Astrocyte (in vitro differentiated cells and primary cell): Measurements from ENCODE around the gene EPO. TPM values are rescaled to one million over a fixed set of nuclear protein-coding genes. Genes with fewer than 3 reads are reported as not detected.

ENCODE experiments used
- DNase-seq: peaks from one replicate; pipeline ENCODE4 v3.0.0-alpha.2; 2010; ENCODE audit warnings: low read depth
- FAIRE-seq: peaks from 2 replicates; lab custom pipeline; 2011; peaks lifted over from hg19 to GRCh38; lab: Jason Lieb, UNC
- H2AFZ ChIP-seq: 2 replicates; pipeline ENCODE4 v1.6.0; 2012; ENCODE audit warnings: low read depth, low read length, inconsistent platforms
- H3K27ac ChIP-seq: 2 replicates; pipeline ENCODE4 v1.5.1; 2011; ENCODE audit warnings: low read depth, low read length, inconsistent platforms
- H3K27me3 ChIP-seq: 2 replicates; pipeline ENCODE4 v1.6.0; 2011; ENCODE audit warnings: low read length, inconsistent platforms; ENCODE audit not compliant: insufficient read depth
- H3K36me3 ChIP-seq: 2 replicates; pipeline ENCODE4 v1.5.1; 2011; ENCODE audit warnings: low read length, inconsistent platforms; ENCODE audit not compliant: insufficient read depth
- H3K4me1 ChIP-seq: 2 replicates; pipeline ENCODE4 v1.5.1; 2011; ENCODE audit warnings: low read length, inconsistent platforms; ENCODE audit not compliant: insufficient read depth
- H3K4me2 ChIP-seq: 2 replicates; pipeline ENCODE4 v1.6.0; 2012; ENCODE audit warnings: low read length, inconsistent platforms
- H3K4me3 ChIP-seq: 2 replicates; pipeline ENCODE4 v1.5.1; 2011; ENCODE audit warnings: low read depth, mild to moderate bottlenecking, low read length, inconsistent platforms; ENCODE audit not compliant: insufficient read depth
- H3K79me2 ChIP-seq: 2 replicates; pipeline ENCODE4 v1.6.0; 2012; ENCODE audit warnings: mild to moderate bottlenecking, low read length, inconsistent platforms; ENCODE audit not compliant: insufficient read depth
- H3K9ac ChIP-seq: 2 replicates; pipeline ENCODE4 v1.6.0; 2012; ENCODE audit warnings: mild to moderate bottlenecking, low read length, inconsistent platforms
- H3K9me3 ChIP-seq: 2 replicates; pipeline ENCODE4 v1.5.1; 2012; ENCODE audit warnings: low read depth, mild to moderate bottlenecking, low read length, inconsistent platforms; ENCODE audit not compliant: insufficient read depth
- H4K20me1 ChIP-seq: 2 replicates; pipeline ENCODE4 v1.6.0; 2012; ENCODE audit warnings: low read length, inconsistent platforms; ENCODE audit not compliant: insufficient read depth
- H3K27ac Mint-ChIP-seq: one replicate; pipeline ENCODE4 v1.8.0; 2021; ENCODE audit warnings: mild to moderate bottlenecking, mixed read lengths; ENCODE audit not compliant: unreplicated experiment
- H3K27me3 Mint-ChIP-seq: one replicate; pipeline ENCODE4 v1.8.0; 2021; ENCODE audit warnings: low read depth, mixed read lengths; ENCODE audit not compliant: unreplicated experiment
- H3K36me3 Mint-ChIP-seq: one replicate; pipeline ENCODE4 v1.8.0; 2021; ENCODE audit warnings: low read depth, mixed read lengths; ENCODE audit not compliant: unreplicated experiment
- H3K4me1 Mint-ChIP-seq: one replicate; pipeline ENCODE4 v1.8.0; 2021; ENCODE audit warnings: low read depth, mixed read lengths; ENCODE audit not compliant: unreplicated experiment
- H3K4me3 Mint-ChIP-seq: one replicate; pipeline ENCODE4 v1.8.0; 2021; ENCODE audit warnings: mild to moderate bottlenecking, moderate library complexity, mixed read lengths; ENCODE audit not compliant: unreplicated experiment
- H3K9me3 Mint-ChIP-seq: one replicate; pipeline ENCODE4 v1.8.0; 2021; ENCODE audit warnings: mild to moderate bottlenecking, mixed read lengths; ENCODE audit not compliant: unreplicated experiment
- CTCF ChIP-seq: IDR thresholded peaks from 2 replicates; pipeline ENCODE4 v1.5.1; 2011; ENCODE audit warnings: low read depth, mild to moderate bottlenecking, inconsistent platforms, low read length, moderate library complexity; ENCODE audit not compliant: insufficient read depth
- EZH2 ChIP-seq: IDR thresholded peaks from 2 replicates; pipeline ENCODE4 v1.6.1; 2012; ENCODE audit warnings: mild to moderate bottlenecking, low read length, inconsistent platforms; ENCODE audit not compliant: insufficient read depth
- total RNA-seq: library from RNA; stranded (reverse); gene quantifications from 2 replicates; pipeline ENCODE4 v1.2.1, GENCODE V29; 2021

The EPO gene
- total RNA-seq, 1 donor from 2014 or later = not detected

- H4K20me1 ChIP-seq = peaks cover 12% of the 10 kb centered on the region
- H3K36me3 ChIP-seq = peaks cover 6% of the 10 kb centered on the region
- no peaks in the 10 kb centered on the region for H3K9me3 ChIP-seq
- peaks cover 24% of the 10 kb centered on the region for H3K79me2 ChIP-seq
- H3K9ac ChIP-seq = no peak overlapping the region
- no peak for DNase-seq
- Mint-ChIP-seq H3K4me3 (no peak overlapping the region), H3K27me3 (no peaks in the 10 kb centered on the region), H3K27ac (no peak overlapping the region), H3K9me3 (no peaks in the 10 kb centered on the region), H3K36me3 (no peaks in the 10 kb centered on the region), H3K4me1 (no peaks in the 10 kb centered on the region)
- H3K4me1 ChIP-seq = peaks cover 8% of the 10 kb centered on the region
- no peak for FAIRE-seq
- TF ChIP-seq CTCF = no peak
- H3K4me3 ChIP-seq = no peak overlapping the region
- no peak overlapping the region for H2AFZ ChIP-seq
- H3K27ac ChIP-seq = no peak overlapping the region
- H3K4me2 ChIP-seq = no peak overlapping the region
- no peaks in the 10 kb centered on the region for H3K27me3 ChIP-seq
Measured at GRCh38 chr7:100708395-100708794, 11.9 kb upstream of the EPO start.

GRCh38 chr7:100710452-100710851 is 9.8 kb upstream of the EPO start:
- Histone ChIP-seq H3K4me1 (peaks cover 8% of the 10 kb centered on the region), H2AFZ (no peak overlapping the region), H3K27me3 (no peaks in the 10 kb centered on the region), H4K20me1 (peaks cover 12% of the 10 kb centered on the region), H3K79me2 (peaks cover 24% of the 10 kb centered on the region), H3K4me3 (no peak overlapping the region), H3K9ac (no peak overlapping the region), H3K27ac (no peak overlapping the region), H3K9me3 (no peaks in the 10 kb centered on the region), H3K4me2 (no peak overlapping the region), H3K36me3 (peaks cover 6% of the 10 kb centered on the region)
- no peaks in the 10 kb centered on the region for H3K4me1 Mint-ChIP-seq
- TF ChIP-seq EZH2 (no peak), CTCF (no peak)
- no peak overlapping the region for H3K4me3 Mint-ChIP-seq
- no peaks in the 10 kb centered on the region for H3K36me3 Mint-ChIP-seq
- peaks cover 5% of the 10 kb centered on the region for H3K27me3 Mint-ChIP-seq
- peaks cover 3% of the 10 kb centered on the region for H3K9me3 Mint-ChIP-seq
- FAIRE-seq = no peak
- no peak overlapping the region for H3K27ac Mint-ChIP-seq
- no peak for DNase-seq

DNA sequence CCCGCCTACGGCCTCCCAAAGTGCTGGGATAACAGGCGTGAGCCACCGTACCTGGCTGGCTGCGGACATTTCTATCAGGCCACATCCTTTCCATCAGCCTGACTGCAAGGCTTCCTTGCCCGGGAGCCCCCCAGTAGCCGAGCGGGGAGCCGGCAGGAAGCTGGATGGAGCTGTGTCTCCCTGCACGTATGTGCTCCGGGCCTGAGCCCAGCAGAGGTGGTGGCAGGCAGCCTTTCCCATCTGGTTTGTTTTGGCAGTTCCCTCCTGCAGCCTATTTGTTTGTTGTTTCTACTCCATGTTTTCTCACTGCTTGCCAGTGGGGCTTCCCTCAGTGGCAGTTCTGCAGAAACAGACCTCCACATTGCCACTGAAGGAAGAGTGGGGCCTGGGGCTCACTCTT is 8.9 kb upstream of the EPO start:
- H3K36me3 ChIP-seq = peaks cover 6% of the 10 kb centered on the region
- H4K20me1 ChIP-seq = peaks cover 12% of the 10 kb centered on the region
- peaks cover 7% of the 10 kb centered on the region for H3K27me3 Mint-ChIP-seq
- H3K4me2 ChIP-seq = no peak overlapping the region
- H3K27ac ChIP-seq = no peak overlapping the region
- no peak overlapping the region for H2AFZ ChIP-seq
- no peaks in the 10 kb centered on the region for H3K27me3 ChIP-seq
- H3K4me1 Mint-ChIP-seq = no peaks in the 10 kb centered on the region
- peaks cover 6% of the 10 kb centered on the region for H3K9me3 Mint-ChIP-seq
- H3K9ac ChIP-seq = no peak overlapping the region
- peaks cover 8% of the 10 kb centered on the region for H3K4me1 ChIP-seq
- no peak overlapping the region for H3K4me3 ChIP-seq
- no peaks in the 10 kb centered on the region for H3K9me3 ChIP-seq
- peaks cover 20% of the 10 kb centered on the region for H3K79me2 ChIP-seq
- DNase-seq = no peak
- H3K27ac Mint-ChIP-seq = no peak overlapping the region
- H3K36me3 Mint-ChIP-seq = no peaks in the 10 kb centered on the region
- TF ChIP-seq CTCF = no peak
- TF ChIP-seq EZH2 = no peak
- no peak overlapping the region for H3K4me3 Mint-ChIP-seq
- no peak for FAIRE-seq
